HK-2 (cell line): ENCODE data around the gene MRPL40.

Experiments used
- DNase-seq: peaks from one replicate; pipeline ENCODE4 v3.0.0-alpha.2; 2018; ENCODE audit not compliant: unreplicated experiment

MRPL40 gene

DNA sequence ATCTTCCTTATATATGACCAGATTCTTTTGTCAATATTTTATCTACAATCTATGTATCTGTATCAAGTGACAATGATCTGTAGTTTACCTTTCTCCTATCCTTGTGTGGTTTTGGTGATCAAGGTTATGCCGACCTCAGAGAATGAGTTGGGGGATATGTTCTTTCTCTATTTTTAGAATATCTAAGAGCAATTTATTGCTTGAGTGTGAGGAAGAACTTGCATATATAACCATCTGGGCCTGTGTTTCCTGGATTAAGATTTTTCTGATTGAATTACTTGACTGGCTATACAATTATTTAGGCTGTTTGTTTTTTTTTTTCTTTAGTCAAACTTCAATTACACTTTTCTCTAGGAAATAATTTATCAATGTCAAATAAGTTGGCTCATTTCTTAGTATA is 29.2 kb downstream of the MRPL40 start:
- DNase-seq = no peak

DNA sequence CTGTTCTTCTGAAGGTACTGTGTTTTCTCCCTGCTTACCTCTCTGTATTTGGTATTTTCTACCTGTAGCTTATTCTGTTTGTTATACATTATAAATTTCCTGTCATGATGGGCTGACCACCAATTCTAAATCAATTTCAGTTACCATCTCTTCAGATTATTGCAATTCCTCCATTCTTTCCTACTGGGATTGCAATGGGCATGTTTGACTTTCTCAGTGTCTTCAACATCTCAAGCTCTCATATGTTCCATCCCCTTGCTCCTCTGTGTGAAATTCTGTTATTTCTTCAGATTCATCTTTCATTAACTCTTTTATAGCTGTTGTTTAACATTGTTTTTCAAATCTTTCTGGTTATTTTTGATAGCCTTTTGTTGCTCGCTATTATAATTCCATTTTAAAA is 30.7 kb downstream of the MRPL40 start:
- no peak for DNase-seq

GRCh38 chr22:19463491-19464469 is 31.4 kb downstream of the MRPL40 start:
- DNase-seq = no peak

DNA sequence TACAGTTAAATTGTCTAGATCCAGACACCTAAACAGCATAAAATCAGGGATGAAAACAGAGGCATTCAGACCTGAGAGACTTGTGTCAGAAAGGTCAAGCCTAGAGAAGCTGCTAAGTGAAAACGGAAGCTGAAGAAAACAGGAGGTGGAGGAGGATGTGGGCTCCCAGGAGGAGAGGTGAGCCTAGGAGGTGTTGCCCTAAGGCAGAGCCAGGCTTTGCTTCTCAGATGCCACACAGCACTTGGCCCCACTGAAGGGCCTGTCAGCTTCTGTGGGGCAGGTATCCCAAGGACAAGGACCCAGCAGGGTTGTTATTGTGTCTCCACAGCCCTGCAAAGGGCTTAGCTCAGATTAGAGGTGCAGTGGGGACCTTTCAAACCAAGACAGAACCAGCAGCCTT is 32.2 kb downstream of the MRPL40 start:
- no peak for DNase-seq

DNA sequence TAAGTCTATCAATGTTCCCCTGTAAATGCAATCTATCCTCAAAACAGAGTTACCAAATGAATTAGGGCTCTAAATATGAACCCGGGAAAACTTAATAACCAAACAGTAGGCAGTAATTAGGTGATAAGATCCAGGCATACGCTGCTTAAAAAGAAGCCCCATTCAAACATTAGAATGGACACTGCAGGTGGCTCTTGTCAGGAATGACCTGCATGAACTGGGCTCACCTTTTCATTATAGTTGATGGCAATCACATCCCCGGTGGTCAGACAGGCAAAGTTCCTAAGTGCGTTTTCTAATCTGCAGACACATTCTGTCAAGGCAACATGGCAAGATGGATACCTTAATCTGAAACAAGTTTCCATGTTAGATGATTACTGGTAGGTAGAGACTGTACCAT is 32.6 kb downstream of the MRPL40 start:
- no peak for DNase-seq

GRCh38 chr22:19466126-19466716 is 33.9 kb downstream of the MRPL40 start:
- DNase-seq = no peak

DNA sequence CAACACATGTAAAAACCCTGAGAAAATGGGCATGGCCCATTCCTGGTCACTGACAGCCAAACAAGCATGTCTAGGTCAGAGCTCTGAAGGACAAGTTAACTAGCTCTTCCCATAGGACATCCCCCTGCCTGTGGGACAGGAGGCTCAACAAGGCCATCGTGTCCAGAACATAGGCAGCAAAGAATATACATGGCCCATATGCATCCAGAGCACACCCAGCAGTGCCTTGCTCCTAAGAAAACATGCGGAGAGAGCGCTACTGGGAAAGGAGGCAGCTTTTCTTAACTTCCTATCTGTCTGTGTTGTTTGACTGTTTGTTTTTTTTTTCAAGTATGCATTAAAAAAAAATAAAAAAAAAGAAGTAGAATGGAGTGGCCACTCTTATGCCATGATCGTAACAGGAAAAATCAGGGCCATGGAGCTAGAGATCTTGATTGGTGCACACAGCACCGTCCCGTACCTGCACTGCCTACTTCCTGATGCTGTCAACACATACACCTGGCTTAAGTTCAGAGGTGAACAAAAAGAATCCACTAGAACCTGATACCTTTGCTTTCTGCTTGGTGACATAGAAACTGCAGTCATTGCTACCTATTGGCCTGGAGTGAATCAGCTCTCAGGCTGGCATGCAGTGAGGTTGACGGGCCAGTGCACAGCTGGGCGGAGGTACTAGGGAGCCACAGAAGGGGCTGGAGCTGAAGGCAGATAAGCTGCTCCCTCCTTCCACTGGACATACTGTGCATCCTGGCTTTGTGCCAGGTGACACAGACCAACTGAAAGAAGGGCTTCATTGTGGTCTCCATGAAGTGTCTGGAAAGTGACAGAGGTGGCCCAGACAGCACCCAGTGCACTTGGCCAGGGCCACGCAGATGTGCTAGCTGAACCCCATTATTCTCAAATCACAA is 34.8 kb downstream of the MRPL40 start:
- no peak for DNase-seq

DNA sequence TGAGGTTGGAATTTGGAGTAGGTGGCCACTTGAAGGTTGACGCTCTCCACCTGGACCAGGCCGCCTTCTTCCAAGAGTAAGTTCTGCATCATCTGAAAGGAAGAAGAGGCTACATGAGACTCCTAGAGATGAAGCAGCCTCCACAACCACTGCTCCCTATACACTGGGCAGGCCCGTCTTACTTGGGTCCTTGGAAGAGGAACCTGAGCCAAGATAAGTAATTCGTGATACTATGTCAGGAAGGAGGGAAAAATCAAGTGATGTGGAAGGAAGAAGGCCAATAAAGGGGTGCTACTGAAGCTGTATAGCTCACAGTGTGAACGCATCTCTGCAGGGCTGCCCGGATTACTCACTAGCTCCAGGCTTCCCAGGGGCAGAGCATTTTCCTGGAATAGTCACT is 35.6 kb downstream of the MRPL40 start:
- DNase-seq = no peak

GRCh38 chr22:19469421-19469820 is 37.1 kb downstream of the MRPL40 start:
- no peak for DNase-seq

DNA sequence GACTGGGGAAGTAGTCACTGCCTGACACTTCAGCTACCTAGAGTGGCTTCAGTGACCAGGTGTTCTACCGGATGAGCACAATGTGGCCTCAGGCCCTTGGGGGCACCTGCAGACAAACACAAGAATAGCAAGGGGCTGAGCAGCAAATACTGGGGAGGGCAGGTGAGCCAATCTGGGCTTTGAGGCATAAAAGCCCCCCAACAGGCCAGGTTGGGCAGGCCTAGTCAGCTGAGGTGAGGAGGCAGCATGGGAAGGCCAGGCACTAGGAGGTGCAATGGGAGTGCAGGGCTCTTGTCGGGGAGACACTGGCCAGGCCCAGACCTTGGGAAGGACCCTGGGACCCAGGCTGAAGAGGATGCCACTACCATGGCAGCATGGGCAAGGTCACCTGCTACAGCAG is 37.7 kb downstream of the MRPL40 start:
- no peak for DNase-seq

DNA sequence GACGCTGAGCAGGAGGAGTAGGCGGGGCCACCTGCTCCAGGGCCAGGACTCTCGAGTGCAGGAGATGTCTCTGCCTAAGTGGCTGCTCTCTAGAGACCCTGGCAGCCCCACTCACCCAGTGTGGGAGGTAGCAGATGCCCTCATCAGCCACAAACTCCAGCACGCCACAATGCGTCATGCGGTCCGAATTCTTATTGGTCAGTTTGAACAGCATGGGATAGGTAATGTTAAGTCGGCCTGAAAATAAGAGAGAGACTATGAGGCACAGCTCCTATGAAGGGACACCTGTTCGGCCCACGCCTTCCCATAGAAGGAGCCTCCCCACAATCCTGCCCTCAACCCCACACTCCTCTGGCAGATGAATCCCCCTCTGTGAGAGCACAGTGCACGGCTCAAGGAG is 39.2 kb downstream of the MRPL40 start:
- no peak for DNase-seq

- DNase-seq = no peak
Measured at GRCh38 chr22:19472233-19472632, 39.9 kb downstream of the MRPL40 start.

DNA sequence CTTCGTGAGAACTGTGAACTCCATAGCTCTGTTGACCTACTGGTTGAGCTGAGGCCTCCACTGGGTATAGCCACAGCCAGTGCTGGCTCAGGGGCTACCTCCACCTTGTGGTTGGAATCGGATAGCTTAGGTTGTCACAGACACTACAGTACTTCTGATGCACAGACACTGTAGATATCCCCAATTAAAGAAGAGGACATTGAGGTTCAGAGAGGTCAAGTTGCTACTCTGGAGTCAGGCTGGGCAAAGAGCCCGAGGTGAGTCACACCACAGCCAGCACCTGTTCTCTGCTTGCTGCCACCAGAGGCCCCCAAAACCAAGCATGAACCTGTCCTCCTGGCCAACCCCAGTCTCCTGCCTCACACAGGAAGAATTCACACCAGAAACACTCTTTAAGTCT is 41.2 kb downstream of the MRPL40 start:
- no peak for DNase-seq

DNA sequence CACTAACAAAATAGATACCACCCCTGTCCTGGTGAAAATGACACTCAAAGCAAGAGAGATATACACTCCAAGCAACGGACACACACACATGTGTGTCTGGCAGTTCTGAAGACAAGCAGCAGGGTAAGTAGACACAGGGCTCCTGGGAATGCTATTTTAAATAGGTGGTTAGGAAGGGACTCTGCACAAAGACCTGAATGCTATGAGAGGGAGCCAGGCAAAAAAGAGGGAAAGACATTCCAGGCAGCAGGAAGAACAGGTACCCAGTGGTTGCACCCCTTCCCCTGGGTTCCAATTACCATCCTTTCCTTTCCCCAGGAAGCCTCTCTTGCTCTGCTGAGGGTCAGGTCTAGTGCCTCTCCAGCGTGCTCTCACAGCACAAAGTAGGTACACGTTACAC is 43.7 kb downstream of the MRPL40 start:
- DNase-seq = no peak

GRCh38 chr22:19477321-19478044 is 45.1 kb downstream of the MRPL40 start:
- DNase-seq = no peak

DNA sequence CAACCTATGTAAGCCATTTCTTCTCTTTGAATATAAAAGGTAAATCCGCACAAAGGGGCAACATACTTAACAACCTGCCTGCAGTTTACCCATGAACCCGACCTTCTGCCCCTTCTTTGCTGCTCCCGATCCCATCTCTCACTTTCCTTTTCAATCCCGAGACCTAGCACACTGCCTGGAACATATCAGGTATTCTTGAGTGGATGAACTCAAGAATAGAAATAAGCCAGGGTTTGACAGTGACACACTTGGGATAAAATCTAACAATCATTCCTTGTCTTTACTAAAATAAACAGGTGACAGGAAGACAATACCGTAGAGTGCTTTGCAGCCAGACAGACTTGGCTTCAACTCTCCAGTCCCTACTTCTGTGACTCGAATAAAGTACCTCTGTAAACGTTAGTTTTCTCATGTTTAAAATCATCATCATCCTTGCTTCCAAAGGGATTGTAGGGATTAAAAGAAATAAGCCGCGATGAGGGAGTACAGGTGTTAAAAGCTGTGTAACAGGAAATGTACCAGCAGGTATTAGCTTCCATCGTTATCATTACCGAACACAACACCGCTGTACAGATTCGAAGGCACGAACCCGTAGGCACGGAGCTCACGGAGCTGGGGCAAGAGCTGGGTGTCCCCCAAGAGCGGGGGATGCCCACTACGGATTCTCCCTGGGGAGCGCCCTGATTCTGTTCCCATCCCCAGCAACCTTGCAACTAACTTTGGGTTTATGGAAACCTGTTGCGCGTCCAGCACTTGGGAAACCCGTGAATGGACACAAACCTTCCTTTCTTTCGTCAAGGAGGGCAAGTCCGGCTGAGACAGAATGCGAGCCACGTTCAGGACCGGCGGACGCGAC is 45.9 kb downstream of the MRPL40 start:
- DNase-seq = no peak

DNA sequence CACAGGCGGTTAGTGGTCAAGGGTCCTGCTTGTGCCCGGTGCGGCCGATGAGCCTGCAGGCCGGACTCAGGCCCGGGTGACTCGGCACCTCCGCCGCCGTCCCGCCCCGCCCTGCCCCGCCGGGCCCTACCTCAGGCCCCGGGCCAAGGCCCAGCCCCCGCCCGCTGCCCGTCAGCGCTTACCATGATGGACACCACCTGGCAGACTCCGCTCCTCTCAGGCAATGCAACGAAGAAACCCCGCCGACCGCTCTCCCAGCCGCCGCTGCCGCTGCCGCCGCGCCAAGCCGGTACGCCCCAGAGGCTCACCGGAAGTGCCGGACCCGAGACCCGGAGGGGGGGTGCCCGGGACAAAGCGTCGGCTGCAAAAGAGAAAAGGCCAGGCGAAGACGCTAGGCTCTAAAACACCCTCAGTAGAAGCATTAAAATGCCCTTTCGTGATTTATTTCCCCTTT is 46.6 kb downstream of the MRPL40 start, which contains the start of gene UFD1:
Gene UFD1 (minus strand): TSS at position 293 of the 454 bp plus-strand sequence. CDS start 108 bp downstream, at position 185.
- peak; percentile 82 for DNase-seq

GRCh38 chr22:19479355-19480172 is 47.2 kb downstream of the MRPL40 start, which contains the start of gene CDC45:
CDC45 (plus strand) TSS chr22:19479920; CDS start chr22:19479969, 49 bp downstream.
- peak; percentile 92 for DNase-seq

GRCh38 chr22:19480173-19480568 is 47.8 kb downstream of the MRPL40 start:
- DNase-seq = no peak
